DMS53 treated with DMSO at 0.1 percent for 48 hours (cell line): ENCODE measurements around the gene TECR.

Experiments
- DNase-seq: peaks from one replicate; lab custom pipeline; 2025; ENCODE audit not compliant: unreplicated experiment; lab: John Stamatoyannopoulos, UW

The TECR gene

DNA sequence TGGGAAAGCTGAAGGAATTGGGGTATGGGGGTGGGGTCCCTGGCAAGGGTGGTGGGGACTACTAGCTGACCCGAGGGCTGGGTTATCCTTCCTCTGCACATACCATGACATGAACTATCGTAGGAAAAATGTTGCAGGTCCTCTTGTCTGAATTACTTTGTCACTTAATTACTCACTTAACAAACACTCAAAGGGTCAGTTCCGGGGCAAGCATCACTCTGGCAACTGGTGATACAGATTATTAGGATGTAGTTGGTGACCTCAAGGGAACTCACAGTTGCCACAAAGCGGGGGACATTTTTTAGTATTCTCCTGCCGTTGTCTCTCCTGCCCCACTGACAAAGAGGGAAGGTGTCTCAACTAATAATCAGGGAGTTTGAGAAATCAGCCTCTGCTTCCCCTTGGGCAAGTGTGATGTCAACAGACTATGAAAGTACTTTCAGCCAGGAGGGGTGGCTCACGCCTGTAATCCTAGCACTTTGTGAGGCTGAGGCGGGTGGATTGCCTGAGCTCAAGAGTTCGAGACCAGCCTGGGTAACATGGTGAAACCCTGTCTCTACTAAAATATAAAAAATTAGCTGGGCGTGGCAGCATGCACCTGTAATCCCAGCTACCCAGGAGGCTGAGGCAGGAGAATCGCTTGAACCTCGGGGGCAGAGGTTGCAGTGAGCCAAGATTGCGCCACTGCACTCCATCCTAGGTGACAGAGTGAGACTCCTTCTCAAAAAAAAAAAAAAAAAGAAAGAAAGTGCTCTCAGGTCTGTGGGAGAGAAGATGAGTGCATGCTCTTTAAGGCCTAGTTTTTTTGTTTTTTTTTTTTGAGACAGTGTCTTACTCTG is 21.5 kb upstream of the TECR start:
- DNase-seq: peak; percentile 19

DNA sequence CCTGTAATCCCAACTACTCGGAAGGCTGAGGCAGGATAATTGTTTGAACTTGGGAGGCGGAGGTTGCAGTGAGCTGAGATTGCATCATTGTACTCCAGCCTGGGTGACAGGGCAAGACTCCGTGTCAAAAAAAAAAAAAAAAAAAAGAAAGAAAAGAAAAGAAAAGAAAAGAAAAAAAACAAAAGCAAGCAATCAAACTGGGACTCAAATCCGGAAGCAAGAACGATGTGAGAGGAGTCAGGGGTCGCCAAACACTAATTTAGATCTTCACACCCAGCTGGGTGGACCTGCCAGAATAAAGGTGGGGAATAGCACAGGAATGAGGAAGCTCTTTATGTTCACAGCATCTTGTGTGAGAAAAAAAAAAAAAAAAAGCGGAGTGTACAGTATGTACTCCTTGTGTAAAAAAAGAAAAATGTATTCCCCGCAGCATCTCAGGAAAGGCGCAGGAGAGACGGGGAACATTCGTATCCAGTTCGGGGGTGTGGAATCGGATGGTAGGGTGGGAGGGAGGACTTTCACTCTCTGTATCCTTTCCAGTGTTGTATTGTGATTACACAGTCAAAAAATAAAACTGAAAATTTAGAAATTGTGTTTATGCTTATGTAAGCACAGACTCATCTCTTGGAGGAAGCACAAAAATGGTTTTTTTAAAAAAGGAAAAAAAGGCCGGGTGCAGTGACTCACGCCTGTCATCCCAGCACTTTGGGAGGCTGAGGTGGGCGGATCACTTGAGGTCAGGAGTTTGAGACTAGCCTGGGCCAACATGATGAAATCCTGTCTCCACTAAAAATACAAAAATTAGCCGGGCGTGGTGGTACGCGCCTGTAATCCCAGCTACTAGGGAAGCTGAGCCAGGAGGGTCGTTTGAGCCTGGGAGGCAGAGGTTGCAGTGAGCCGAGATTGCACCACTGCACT is 18.8 kb upstream of the TECR start:
- DNase-seq: no peak

DNA sequence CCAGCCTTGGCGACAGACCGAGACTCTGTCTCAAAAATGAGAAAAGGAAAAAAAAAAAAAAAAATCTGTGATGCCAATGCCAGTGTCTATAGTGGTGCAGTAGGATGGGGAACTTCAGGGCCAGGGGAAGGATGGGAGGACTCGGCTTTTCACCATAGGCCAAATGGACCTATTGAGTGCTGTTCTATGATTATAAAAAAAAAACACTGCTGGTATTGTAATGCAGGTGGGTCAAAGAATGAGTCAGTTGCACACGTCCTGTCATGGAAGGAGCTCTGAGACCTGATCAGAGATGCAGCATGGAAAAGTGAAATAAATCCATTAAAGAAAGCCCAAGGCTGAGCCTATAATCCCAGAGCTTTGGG is 18.2 kb upstream of the TECR start:
- DNase-seq: no peak

GRCh38 chr19:14512406-14512961 is 16.9 kb upstream of the TECR start:
- no peak for DNase-seq

GRCh38 chr19:14514215-14514863 is 15.1 kb upstream of the TECR start:
- no peak for DNase-seq

GRCh38 chr19:14515501-14516047 is 13.8 kb upstream of the TECR start:
- no peak for DNase-seq

DNA sequence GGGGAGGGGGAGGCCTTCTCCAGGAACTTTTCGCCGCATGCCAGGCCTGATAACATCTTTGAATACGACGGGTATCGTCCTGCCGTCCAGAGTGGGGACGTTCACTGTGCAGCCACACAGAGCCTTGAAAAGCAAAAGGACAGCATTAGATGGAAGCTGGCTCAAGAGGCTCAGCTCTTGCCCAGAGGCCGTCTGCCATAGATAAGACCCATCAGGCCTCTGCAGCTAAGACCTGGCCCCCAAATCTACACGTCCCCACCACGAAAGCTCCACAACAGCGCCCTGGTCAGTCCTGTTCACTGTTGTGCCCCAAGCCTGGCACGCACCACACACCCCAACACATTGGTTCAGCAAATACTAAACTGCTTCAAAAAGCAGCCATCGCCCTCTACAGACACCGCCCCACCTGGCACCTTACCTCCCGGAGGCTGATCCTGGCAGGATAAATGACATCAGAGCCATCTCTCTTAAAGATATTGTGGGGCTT is 13.3 kb upstream of the TECR start:
- no peak for DNase-seq

DNA sequence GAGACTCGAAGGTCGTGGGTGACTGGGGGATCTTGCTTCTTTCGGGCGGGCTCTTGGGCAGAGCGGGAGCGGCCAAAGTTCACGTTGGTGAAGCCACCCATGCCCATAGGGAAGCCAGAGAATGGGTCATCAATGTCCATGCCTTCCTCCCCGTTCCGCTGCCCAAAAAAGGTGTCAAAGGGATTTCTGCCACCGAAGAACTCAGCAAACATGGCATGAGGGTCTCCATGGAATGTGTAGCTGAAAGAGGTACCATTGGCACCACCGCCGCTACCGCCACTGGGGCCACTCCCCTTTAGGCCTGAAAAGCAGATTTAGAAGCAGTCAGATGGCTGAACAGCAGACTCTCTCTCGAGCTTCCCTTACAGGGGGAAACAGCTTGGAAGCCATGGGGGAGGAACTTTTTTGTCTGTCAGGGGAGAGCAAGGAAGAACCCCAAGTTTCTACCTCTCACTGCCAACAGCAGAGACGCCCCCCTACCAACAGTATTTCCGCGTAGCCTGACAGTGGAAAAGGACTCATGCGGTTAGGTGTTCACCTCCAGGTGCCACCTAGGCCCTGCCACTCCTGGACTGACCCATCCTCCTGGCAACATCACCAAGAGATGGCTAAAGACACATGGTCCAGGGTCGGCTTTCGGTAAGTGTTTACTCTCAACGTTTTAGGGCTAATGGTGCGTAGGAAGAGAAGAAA is 12.5 kb upstream of the TECR start:
- no peak for DNase-seq

DNA sequence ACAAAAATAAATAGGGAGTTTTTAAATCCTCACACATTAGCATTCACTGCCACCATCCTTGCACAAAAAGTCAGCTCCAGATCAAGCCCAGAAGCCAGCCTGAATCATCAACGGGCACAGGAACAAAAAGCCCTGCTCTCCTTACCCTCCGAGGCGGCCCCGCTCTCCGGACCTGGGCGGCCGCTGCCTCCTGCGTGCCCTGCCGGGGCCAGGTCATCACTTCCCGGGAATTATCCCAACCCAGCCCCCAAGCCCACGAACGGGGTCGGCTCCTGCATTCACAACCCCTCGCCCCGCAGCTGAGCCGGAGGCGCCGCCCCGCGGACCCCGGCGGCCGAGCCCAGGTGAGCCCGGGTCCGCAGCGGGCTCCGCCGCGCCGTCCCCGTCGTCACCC is 12.0 kb upstream of the TECR start:
- DNase-seq: no peak

GRCh38 chr19:14517840-14518505 is 11.4 kb upstream of the TECR start, which contains the start of gene DNAJB1:
DNAJB1 (minus strand) TSS chr19:14518397; CDS start chr19:14518349, 48 bp downstream.
- peak; percentile 18 for DNase-seq

GRCh38 chr19:14519245-14519859 is 10.0 kb upstream of the TECR start:
- DNase-seq: no peak

GRCh38 chr19:14519860-14520407 is 9.5 kb upstream of the TECR start:
- peak; percentile 34 for DNase-seq

DNA sequence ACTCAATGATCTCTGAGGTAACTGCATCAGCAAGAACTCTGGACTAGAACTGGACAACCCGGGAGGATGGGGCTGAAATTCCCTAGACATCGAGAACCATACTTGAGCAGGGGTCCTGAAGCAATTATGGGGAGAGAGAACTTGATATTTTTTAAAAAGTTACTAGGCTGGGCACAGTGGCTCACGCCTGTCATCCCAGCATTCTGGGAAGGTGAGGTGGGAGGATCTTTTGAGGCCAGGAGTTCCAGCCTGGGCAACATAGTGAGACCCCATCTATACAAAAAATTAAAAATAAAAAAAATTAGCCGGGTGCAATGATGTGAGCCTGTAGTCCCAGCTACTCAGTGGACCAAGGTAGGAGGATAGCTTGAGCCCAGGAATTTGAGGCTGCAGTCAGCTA is 8.9 kb upstream of the TECR start:
- no peak for DNase-seq

GRCh38 chr19:14525729-14526128 is 3.7 kb upstream of the TECR start:
- no peak for DNase-seq

- no peak for DNase-seq
These were observed 3.0 kb upstream of the TECR start for GRCh38 chr19:14526423-14526822.

DNA sequence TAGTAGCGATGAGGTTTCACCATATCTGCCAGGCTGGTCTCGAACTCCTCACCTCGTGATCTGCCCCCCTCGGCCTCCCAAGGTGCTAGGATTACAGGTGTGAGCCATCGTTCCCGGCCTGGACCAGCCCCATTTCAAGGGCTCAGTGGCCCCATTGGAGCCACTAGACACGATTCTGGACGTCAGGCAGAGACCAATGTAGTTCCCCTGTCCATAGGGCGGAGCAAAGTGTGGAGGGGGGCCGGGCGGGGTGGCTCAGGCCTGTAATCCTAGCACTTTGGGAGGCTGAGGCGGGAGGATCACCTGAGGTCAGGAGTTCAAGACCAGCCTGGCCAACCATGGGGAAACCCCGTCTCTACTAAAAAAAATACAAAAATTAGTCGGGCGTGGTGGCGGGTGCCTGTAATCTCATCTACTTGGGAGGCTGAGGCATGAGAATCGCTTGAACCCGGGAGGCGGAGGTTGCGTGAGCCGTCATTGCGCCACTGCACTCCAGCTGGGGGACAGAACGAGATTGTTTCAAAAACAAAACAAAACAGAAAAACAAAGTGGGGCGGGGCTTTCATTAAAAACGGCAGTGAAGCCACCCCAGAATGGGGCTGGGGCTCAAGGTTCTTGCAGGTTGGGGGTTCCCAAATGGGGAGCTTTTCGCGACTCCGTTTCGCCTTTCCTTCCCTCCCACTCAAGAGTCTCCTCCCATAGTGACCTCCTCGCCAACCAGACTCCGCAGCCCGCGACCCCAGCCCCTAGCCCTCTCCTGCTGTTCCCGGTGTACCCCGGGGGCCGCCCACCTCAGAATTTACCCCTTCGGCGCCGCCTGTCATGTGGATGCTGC is 758 bp upstream of the TECR start:
- no peak for DNase-seq

DNA sequence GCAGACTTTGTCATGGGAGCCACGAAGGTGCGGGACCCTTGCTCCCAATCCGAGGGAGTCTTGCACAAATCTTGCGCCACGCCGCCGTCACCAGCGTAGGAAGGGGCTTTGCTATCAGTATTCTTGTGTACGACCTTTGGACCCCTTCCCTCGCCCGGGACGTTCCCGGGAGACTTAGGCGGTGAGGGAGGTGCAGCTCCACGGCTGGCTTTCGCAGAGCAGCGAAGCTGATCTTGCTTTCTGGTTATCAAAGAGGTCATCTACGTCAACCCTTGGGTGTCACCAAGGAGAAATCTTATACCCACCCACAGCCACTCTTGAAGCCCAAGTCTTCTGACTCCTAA is 583 bp downstream of the TECR start:
- no peak for DNase-seq

DNA sequence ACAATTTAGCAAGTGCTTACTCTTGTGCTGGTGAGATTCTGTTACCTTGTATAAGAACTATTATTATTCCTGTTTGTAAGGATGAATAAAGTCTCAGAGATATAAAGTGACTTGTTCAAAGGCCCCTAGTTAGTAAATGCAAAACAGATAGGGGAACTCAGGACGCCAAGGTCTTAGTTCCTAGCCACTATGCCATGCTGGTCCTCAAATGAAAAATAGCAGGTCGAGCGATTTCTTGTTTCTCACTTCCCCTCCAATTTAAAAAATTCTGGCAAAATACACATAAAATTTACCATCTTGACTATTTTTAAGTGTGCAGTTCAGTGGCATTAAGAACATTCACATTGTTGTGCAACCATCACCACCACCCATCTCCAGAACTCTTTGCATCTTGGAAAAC is 1.1 kb downstream of the TECR start:
- DNase-seq: no peak
